Putamen (tissue), 1 donor: ENCODE results near the gene KRT37.
"Not testable (repeated sequence)": the region's sequence is repeated elsewhere in the genome, so short reads cannot be mapped to it uniquely, and the experiment has no call there.

Experiments used
- DNase-seq: peaks from one replicate; pipeline ENCODE4 v3.0.0-alpha.2; 2016; ENCODE audit warnings: low spot score

KRT37 gene

GRCh38 chr17:41434415-41434814, 10.0 kb upstream of the KRT37 start:
- no peak for DNase-seq

GRCh38 chr17:41434005-41434404, 9.6 kb upstream of the KRT37 start:
- DNase-seq, result no peak

- DNase-seq, result no peak
These were observed 9.2 kb upstream of the KRT37 start for GRCh38 chr17:41433586-41433985.

GRCh38 chr17:41430376-41430775, 6.0 kb upstream of the KRT37 start:
- DNase-seq, result not testable (repeated sequence)

- no peak for DNase-seq
These were observed 5.3 kb upstream of the KRT37 start for GRCh38 chr17:41429667-41430066.

- DNase-seq, result no peak
These were observed 4.4 kb upstream of the KRT37 start for GRCh38 chr17:41428591-41429291.

- not testable (repeated sequence) for DNase-seq
These were observed 1.8 kb downstream of the KRT37 start for GRCh38 chr17:41422586-41422985.

- DNase-seq, result no peak
These were observed 2.8 kb downstream of the KRT37 start for GRCh38 chr17:41421617-41422016.

GRCh38 chr17:41421116-41421515, 3.3 kb downstream of the KRT37 start:
- DNase-seq, result no peak

- no peak for DNase-seq
These were observed 4.3 kb downstream of the KRT37 start for GRCh38 chr17:41420134-41420533.

GRCh38 chr17:41419716-41420115, 4.7 kb downstream of the KRT37 start:
- no peak for DNase-seq

GRCh38 chr17:41418116-41418860, 6.1 kb downstream of the KRT37 start:
- DNase-seq, result no peak

GRCh38 chr17:41417576-41418015, 6.8 kb downstream of the KRT37 start:
- no peak for DNase-seq

- no peak for DNase-seq
These were observed 7.3 kb downstream of the KRT37 start for GRCh38 chr17:41417127-41417526.

- DNase-seq, result no peak
These were observed 7.9 kb downstream of the KRT37 start for GRCh38 chr17:41416479-41416878.

- DNase-seq, result no peak
These were observed 8.5 kb downstream of the KRT37 start for GRCh38 chr17:41415833-41416335.

GRCh38 chr17:41415411-41415810, 9.0 kb downstream of the KRT37 start:
- no peak for DNase-seq

- no peak for DNase-seq
These were observed 10.4 kb downstream of the KRT37 start for GRCh38 chr17:41413982-41414381.

GRCh38 chr17:41413353-41413957, 10.9 kb downstream of the KRT37 start:
- no peak for DNase-seq

- DNase-seq, result no peak
These were observed 13.1 kb downstream of the KRT37 start for GRCh38 chr17:41411072-41411840.

GRCh38 chr17:41407226-41407625, 17.2 kb downstream of the KRT37 start:
- DNase-seq, result no peak

- no peak for DNase-seq
These were observed 18.2 kb downstream of the KRT37 start for GRCh38 chr17:41406205-41406604.
